Measurements from ENCODE around the gene DIDO1. TPM values are rescaled to one million over a fixed set of nuclear protein-coding genes. Genes with fewer than 3 reads are reported as not detected.
A peak's percentile ranks its signal among the peaks of the same experiment; 100 is the strongest.

Gene DIDO1
- total RNA-seq, 4 donors from 2014 or later: 64.6 to 143 (median 79.2) TPM

DNA sequence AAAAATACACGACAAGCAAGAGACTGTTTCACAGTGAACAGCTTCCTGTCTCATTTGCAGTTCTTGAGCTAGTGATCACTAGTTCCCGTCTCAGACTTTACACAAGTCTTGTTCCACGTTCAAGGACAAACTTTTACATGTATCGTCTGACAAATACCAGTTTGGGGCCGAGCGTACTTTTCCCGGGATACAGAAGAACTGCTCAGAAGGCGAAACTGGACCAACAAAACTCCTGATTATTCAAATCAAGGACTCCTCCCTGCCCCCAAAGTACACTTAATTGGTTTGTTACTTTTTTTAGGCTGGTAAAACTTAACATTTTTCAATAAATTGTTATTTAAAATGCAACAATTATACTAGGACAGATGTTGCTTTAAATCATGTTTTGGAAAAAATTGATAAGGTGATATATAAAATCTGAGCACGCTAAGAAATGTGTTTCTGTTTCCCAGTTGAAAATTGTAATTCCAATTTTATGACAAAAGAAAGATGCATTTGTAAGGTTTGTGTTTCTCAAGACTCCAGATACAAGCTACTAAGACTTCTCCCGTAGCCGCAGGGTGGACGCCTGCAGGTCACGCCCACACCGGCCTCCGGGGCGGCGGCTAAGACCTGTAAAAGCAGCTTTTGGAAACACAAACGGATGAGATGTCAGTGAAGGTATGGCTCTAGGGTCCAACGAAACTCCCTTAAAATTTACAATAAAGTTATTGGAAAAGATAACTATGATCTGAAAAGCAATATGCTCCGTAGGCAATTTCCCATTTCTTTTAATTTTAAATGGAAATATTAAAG, 47.9 kb downstream of the DIDO1 start:
- Histone ChIP-seq H3K27me3 (no peaks in the 10 kb centered on the region), H3K4me3 (no peak overlapping the region), H3K36me3 (peaks cover 25% of the 10 kb centered on the region), H3K27ac (no peak overlapping the region), H3K9me3 (no peaks in the 10 kb centered on the region), H3K4me1 (peaks cover 21% of the 10 kb centered on the region)
- no peak for DNase-seq (ENCODE audit: low spot score in 2 of 2)
- TF ChIP-seq POLR2A (IDR thresholded peaks at IDR 0.05) (no peak), EP300 (IDR thresholded peaks at IDR 0.05) (no peak), POLR2AphosphoS5 (IDR thresholded peaks at IDR 0.05) (no peak)
- TF ChIP-seq, protein P1, sequence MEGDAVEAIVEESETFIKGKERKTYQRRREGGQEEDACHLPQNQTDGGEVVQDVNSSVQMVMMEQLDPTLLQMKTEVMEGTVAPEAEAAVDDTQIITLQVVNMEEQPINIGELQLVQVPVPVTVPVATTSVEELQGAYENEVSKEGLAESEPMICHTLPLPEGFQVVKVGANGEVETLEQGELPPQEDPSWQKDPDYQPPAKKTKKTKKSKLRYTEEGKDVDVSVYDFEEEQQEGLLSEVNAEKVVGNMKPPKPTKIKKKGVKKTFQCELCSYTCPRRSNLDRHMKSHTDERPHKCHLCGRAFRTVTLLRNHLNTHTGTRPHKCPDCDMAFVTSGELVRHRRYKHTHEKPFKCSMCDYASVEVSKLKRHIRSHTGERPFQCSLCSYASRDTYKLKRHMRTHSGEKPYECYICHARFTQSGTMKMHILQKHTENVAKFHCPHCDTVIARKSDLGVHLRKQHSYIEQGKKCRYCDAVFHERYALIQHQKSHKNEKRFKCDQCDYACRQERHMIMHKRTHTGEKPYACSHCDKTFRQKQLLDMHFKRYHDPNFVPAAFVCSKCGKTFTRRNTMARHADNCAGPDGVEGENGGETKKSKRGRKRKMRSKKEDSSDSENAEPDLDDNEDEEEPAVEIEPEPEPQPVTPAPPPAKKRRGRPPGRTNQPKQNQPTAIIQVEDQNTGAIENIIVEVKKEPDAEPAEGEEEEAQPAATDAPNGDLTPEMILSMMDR (IDR thresholded peaks at IDR 0.05): no peak
- 85% methylated on average over 20 of the region's 20 CpGs for WGBS

DNA sequence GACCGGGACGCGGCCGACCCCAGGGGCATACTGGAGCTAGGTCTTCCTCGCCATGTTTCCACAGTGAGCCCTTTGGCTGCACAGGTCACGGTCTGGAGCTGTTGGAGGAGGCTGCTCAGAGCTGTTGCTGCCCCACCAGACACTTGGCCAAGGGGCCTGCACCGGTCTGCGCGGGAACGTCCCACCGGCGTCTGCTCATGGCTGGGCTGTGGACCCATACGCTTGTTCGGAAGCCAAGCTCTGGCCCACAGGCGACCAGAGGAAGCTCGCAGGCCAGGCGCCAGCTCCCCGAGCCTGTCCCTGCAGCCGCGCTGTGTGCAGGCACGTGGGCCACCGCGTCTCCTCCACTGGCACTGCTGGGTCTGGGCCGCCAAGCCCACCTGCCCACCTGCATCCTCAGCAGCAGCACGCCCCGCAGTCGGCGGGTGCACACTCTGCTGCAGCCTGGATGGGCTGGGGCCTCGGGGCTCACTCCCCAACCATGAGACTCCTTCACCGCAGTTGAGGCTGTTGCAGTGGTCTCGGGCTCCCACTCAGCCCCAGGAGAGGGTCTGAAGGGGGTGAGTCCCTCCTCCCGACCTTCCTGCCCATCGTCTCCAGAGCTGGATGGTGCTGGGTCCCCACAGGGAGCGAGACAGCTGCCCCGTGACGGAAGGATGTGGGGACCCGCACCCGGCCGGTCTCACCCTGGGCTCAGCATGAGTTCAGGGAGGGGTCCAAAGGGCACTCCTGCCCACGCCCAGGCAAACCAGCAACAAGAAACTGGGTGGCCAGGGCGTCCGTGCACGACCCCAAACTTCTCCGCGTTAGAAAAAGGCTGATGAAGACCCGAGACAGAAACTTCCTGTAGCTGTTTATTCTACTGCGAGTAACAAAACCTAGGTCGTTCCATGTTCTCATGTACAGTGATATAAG, 49.1 kb downstream of the DIDO1 start:
- TF ChIP-seq, protein P1 (IDR thresholded peaks at IDR 0.05): no peak
- TF ChIP-seq EP300 (IDR thresholded peaks at IDR 0.05) (no peak), POLR2AphosphoS5 (IDR thresholded peaks at IDR 0.05) (no peak), POLR2A (IDR thresholded peaks at IDR 0.05) (no peak)
- Histone ChIP-seq H3K36me3 (peaks cover 25% of the 10 kb centered on the region), H3K27me3 (no peaks in the 10 kb centered on the region), H3K9me3 (no peaks in the 10 kb centered on the region), H3K4me3 (no peak overlapping the region), H3K27ac (no peak overlapping the region), H3K4me1 (peaks cover 21% of the 10 kb centered on the region)
- peak; percentile 83 to 90 for DNase-seq (ENCODE audit: low spot score in 2 of 2)
- WGBS: 75% methylated on average over 21 of the region's 48 CpGs

DNA sequence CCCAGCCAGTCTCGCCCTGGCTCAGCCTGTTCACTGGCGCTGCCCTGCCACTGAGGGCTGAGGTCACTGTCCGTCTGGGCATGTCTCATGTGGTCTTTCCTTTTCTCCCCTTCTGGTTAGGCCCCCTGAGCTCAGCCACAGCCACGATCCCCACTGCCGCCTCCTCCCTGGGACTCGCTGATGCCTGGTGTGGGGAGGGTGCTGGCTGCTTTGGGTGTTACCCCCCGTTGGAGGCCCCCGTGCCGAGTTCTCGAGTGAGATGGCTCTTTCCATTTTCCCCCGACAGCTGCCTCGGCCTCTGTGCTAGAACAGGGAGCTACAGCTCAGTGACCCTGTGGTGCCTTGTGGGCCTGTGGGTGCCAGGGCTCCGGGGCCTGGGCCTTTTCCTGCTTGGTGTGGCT, 49.8 kb downstream of the DIDO1 start:
- no peak for TF ChIP-seq POLR2A (IDR thresholded peaks at IDR 0.05)
- no peak for TF ChIP-seq EP300 (IDR thresholded peaks at IDR 0.05)
- TF ChIP-seq, protein P1 (IDR thresholded peaks at IDR 0.05): no peak
- TF ChIP-seq POLR2AphosphoS5 (IDR thresholded peaks at IDR 0.05): no peak
- no peak overlapping the region for H3K27ac ChIP-seq
- H3K36me3 ChIP-seq: peaks cover 18% of the 10 kb centered on the region
- no peaks in the 10 kb centered on the region for H3K9me3 ChIP-seq
- no peak overlapping the region for H3K4me3 ChIP-seq
- WGBS: 59% methylated on average over 13 of the region's 13 CpGs
- no peaks in the 10 kb centered on the region for H3K27me3 ChIP-seq
- DNase-seq (ENCODE audit: low spot score in 2 of 2): peak in 1 of 2 donors; percentile 73
- peaks cover 21% of the 10 kb centered on the region for H3K4me1 ChIP-seq

DNA sequence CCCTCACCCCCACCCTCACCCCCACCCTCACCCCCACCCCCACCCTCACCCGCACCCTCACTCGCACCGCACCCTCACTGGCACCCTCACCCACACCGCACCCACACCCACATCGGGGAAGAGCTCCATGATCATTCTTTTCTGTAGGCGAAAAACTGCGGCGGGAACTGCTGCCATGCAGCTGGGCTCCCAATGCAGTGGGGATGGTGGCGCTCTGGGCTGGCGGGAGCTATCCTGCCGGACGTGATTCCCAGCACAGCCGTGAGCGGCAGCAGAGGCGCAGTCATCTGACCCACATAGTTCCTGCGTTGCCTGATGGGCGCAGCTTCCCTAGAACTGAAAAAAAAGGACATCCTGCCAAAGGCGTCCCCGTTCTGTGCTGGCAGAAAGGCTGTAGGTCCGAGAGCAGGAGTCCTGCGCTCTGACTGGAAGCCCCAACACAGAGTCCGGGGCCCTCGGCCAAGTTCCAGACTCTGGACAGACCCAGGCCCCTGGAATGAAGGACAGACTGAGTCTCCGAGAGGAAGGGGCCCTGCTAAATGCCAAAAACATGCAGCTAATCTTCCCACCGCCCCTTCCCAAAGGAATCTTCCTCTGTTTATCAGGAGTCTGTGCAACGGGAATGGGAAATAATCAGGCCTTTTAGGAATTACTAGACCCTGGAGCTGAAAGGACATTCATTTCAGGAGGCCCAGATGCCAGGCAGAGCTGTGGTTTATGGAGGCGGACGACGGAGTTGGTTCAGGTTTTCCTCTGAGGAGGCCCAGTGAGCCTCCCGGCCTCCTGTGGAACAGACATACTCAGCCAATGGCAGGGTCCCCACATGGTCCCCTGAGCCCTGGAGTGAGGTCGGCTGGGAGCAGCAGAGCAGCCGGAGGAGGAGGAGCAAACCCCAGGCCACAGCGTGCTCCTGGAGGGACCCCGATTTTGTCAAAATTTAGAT, 50.6 kb downstream of the DIDO1 start:
- TF ChIP-seq, protein P1 (IDR thresholded peaks at IDR 0.05): peak; percentile 18 to 54
- no peak for TF ChIP-seq POLR2AphosphoS5 (IDR thresholded peaks at IDR 0.05)
- WGBS: 32% methylated on average over 28 of the region's 34 CpGs
- Histone ChIP-seq H3K4me3 (no peak overlapping the region), H3K27me3 (no peaks in the 10 kb centered on the region), H3K36me3 (peaks cover 10% of the 10 kb centered on the region), H3K4me1 (peaks cover 21% of the 10 kb centered on the region), H3K9me3 (no peaks in the 10 kb centered on the region), H3K27ac (peak overlapping the region; percentile 72)
- peak; percentile 89 to 93 for DNase-seq (ENCODE audit: low spot score in 2 of 2)
